A549 (cell line): ENCODE results near the gene OXNAD1. TPM values are rescaled to one million over a fixed set of nuclear protein-coding genes. Genes with fewer than 3 reads are reported as not detected.

Experiments used
- ATAC-seq, 2 experiments: fragments of 200-7000 bp in 1 of 2; fragments of >200 bp in 1 of 2; cut with Nextera tagmentation in 1 of 2; cut with Tn5 transposase in 1 of 2; 3 replicates each; pipeline versions ENCODE4 v1.8.0 to v1.9.1; 2018 to 2020; ENCODE audit warnings: mild to moderate bottlenecking in 1 of 2, moderate library complexity in 1 of 2
- CTCF ChIA-PET: fragments of 300-600 bp; sonication (Branson Sonifier 250); formaldehyde crosslinking; extraction: SDS; loops from one replicate; lab custom pipeline; 2021; ENCODE audit warnings: antibody characterized with exemption, inconsistent platforms; lab: Yijun Ruan, JAX
- POLR2A ChIA-PET: fragments of 350-600 bp; formaldehyde crosslinking; extraction: SDS; loops from one replicate; lab custom pipeline; 2021; ENCODE audit warnings: antibody characterized with exemption, inconsistent platforms; lab: Yijun Ruan, JAX
- DNase-seq, 2 experiments: peaks; one replicate each; pipeline versions ENCODE4 v3.0.0 to v3.0.0-alpha.2; 2011 to 2016; ENCODE audit warnings: low read depth in 1 of 2, low spot score in 1 of 2
- FAIRE-seq: peaks from 2 replicates; lab custom pipeline; 2011; peaks lifted over from hg19 to GRCh38; lab: Jason Lieb, UNC
- H3K27ac ChIP-seq, 2 experiments: fragments of >200 bp; sonication (Bioruptor Twin); formaldehyde crosslinking; 3 replicates each; pipeline ENCODE4 v1.5.1; 2016 to 2017
- H3K4me1 ChIP-seq: fragments of >200 bp; sonication (Bioruptor Twin); formaldehyde crosslinking; 3 replicates; pipeline ENCODE4 v1.6.1; 2016
- H3K4me2 ChIP-seq: fragments of >200 bp; sonication (Bioruptor Twin); formaldehyde crosslinking; 3 replicates; pipeline ENCODE4 v1.6.1; 2016
- H3K4me3 ChIP-seq: fragments of >200 bp; sonication (Bioruptor Twin); formaldehyde crosslinking; 3 replicates; pipeline ENCODE4 v1.5.1; 2016
- H3K9me3 ChIP-seq: fragments of >200 bp; sonication (Bioruptor Twin); formaldehyde crosslinking; 3 replicates; pipeline ENCODE4 v1.6.1; 2016
- ATOH8 ChIP-seq: fragments of 250-450 bp; sonication (Bioruptor Pico); IDR thresholded peaks from 2 replicates; pipeline ENCODE4 v1.5.0; 2020; ENCODE audit warnings: low read depth, mild to moderate bottlenecking, moderate library complexity
- BCL3 ChIP-seq: fragments of >200 bp; sonication (Bioruptor Twin); formaldehyde crosslinking; IDR thresholded peaks from 3 replicates; pipeline ENCODE4 v1.6.1; 2016
- CBX8 ChIP-seq: fragments of 200-600 bp; sonication (generic); IDR thresholded peaks from 2 replicates; pipeline ENCODE4 v1.6.1; 2016
- EHF ChIP-seq: fragments of 250-450 bp; sonication (Bioruptor Pico); IDR thresholded peaks from 2 replicates; pipeline ENCODE4 v1.5.0; 2020; ENCODE audit warnings: mild to moderate bottlenecking
- ELK1 ChIP-seq: fragments of 150-350 bp; IDR thresholded peaks from 2 replicates; pipeline ENCODE4 v1.6.1; 2014; ENCODE audit warnings: low read depth, mild to moderate bottlenecking, low read length
- EP300 ChIP-seq, 2 experiments: fragments of >200 bp; sonication (Bioruptor Twin); formaldehyde crosslinking; IDR thresholded peaks; 2 replicates in 1 of 2; 3 replicates in 1 of 2; pipeline ENCODE4 v1.6.1; 2016 to 2017
- FOXS1 ChIP-seq: fragments of 250-450 bp; sonication (Bioruptor Pico); IDR thresholded peaks from 2 replicates; pipeline ENCODE4 v1.5.0; 2020; ENCODE audit warnings: mild to moderate bottlenecking, moderate library complexity
- HEYL ChIP-seq: fragments of 250-450 bp; sonication (Bioruptor Pico); IDR thresholded peaks from 2 replicates; pipeline ENCODE4 v1.8.0; 2021; ENCODE audit warnings: mild to moderate bottlenecking, moderate library complexity
- HOXA7 ChIP-seq: fragments of 250-450 bp; sonication (Bioruptor Pico); IDR thresholded peaks from 2 replicates; pipeline ENCODE4 v1.5.0; 2020; ENCODE audit warnings: mild to moderate bottlenecking, moderate library complexity
- HOXB5 ChIP-seq: fragments of 250-450 bp; sonication (Bioruptor Pico); IDR thresholded peaks from 2 replicates; pipeline ENCODE4 v1.5.0; 2020; ENCODE audit warnings: mild to moderate bottlenecking, moderate library complexity
- KDM1A ChIP-seq: fragments of 200-600 bp; sonication (generic); IDR thresholded peaks from 2 replicates; pipeline ENCODE4 v1.6.1; 2016; ENCODE audit warnings: low read depth, mild to moderate bottlenecking
- MAZ ChIP-seq: fragments of 150-350 bp; IDR thresholded peaks from 2 replicates; pipeline ENCODE4 v1.6.1; 2014; ENCODE audit warnings: antibody characterized with exemption, low read depth, low read length, borderline replicate concordance
- MYC ChIP-seq: IDR thresholded peaks from 2 replicates; pipeline ENCODE4 v1.6.1; 2012; ENCODE audit warnings: mild to moderate bottlenecking, inconsistent platforms, low read length, improper control_type of control experiment, borderline replicate concordance
- NFE2L2 ChIP-seq: fragments of 150-350 bp; conservative IDR thresholded peaks from 2 replicates; pipeline ENCODE4 v1.6.1; 2014; ENCODE audit warnings: low read length
- NPAS2 ChIP-seq: fragments of 250-450 bp; sonication (Bioruptor Pico); IDR thresholded peaks from 2 replicates; pipeline ENCODE4 v1.8.0; 2022; ENCODE audit warnings: mild to moderate bottlenecking, moderate library complexity, borderline replicate concordance
- NR3C1 ChIP-seq: fragments of >200 bp; sonication (Bioruptor Twin); formaldehyde crosslinking; IDR thresholded peaks from 3 replicates; pipeline ENCODE4 v1.6.1; 2017
- PBX3 ChIP-seq: IDR thresholded peaks from 2 replicates; pipeline ENCODE4 v1.6.1; 2012
- PHF8 ChIP-seq: fragments of 200-600 bp; sonication (generic); IDR thresholded peaks from 2 replicates; pipeline ENCODE4 v1.6.1; 2016; ENCODE audit warnings: low read depth, mild to moderate bottlenecking, antibody characterized with exemption, moderate library complexity, borderline replicate concordance
- POLR2A ChIP-seq: IDR thresholded peaks from 2 replicates; pipeline ENCODE4 v1.6.1; 2012; ENCODE audit warnings: mild to moderate bottlenecking, low read length
- POLR2AphosphoS2 ChIP-seq: conservative IDR thresholded peaks from 2 replicates; pipeline ENCODE4 v1.6.1; 2012; ENCODE audit warnings: low read length, improper control_type of control experiment, inconsistent platforms
- RAD21 ChIP-seq, 2 experiments: fragments of >200 bp in 1 of 2; sonication (Bioruptor Twin) in 1 of 2; formaldehyde crosslinking in 1 of 2; IDR thresholded peaks in 1 of 2; conservative IDR thresholded peaks in 1 of 2; 2 replicates in 1 of 2; 3 replicates in 1 of 2; pipeline ENCODE4 v1.6.1; 2012 to 2018; ENCODE audit warnings: inconsistent platforms in 1 of 2
- RNF2 ChIP-seq: fragments of 200-600 bp; sonication (generic); IDR thresholded peaks from 2 replicates; pipeline ENCODE4 v1.6.1; 2016; ENCODE audit warnings: low read depth, mild to moderate bottlenecking, antibody characterized with exemption, moderate library complexity, borderline replicate concordance
- ZNF302 ChIP-seq: fragments of 250-450 bp; sonication (Bioruptor Pico); IDR thresholded peaks from 2 replicates; pipeline ENCODE4 v1.9.0; 2021; ENCODE audit warnings: inconsistent platforms, mild to moderate bottlenecking, moderate library complexity
- whole genome bisulfite sequencing: methylation state at CpG from one replicate; pipeline ENCODE4 v1.1.6; 2017; ENCODE audit errors: missing lambda C conversion rate; 5-methylcytosine and 5-hydroxymethylcytosine counted together
- polyA plus RNA-seq, 4 experiments: library from polyadenylated mRNA; depleted of rRNA in 3 of 4; stranded (reverse); fragments of >200 nt; fragmentation: RNase III in 1 of 4; extraction: RNeasy Plus Mini Kit Qiagen cat#74134 plus additional on column Dnase treatment in 1 of 4; gene quantifications; 2 replicates in 3 of 4; 3 replicates in 1 of 4; pipeline ENCODE4 v1.2.3, GENCODE V29; 2011 to 2017

OXNAD1 gene
- polyA plus RNA-seq, 2 of the 4 experiments (the other 2 are of a cell fraction): 8.8 to 25.9 TPM

GRCh38 chr3:16305111-16305541, 40.1 kb downstream of the OXNAD1 start:
- Histone ChIP-seq H3K4me1 (no peaks in the 10 kb centered on the region), H3K4me2 (no peak overlapping the region), H3K4me3 (no peak overlapping the region), H3K9me3 (no peaks in the 10 kb centered on the region), H3K27ac (no peak overlapping the region)
- ChIA-PET POLR2A (interaction anchor here (0.6 kb wide), 1 partner anchor 11 kb away, joined by 3 read pairs; no protein-coding TSS in a partner anchor), CTCF (interaction anchor here (2.4 kb wide), 1 partner anchor 15 kb away, joined by 8 read pairs; no protein-coding TSS in a partner anchor)
- 85% methylated on average over 7 of the region's 7 CpGs for WGBS
- FAIRE-seq (no peak), DNase-seq (no peak), ATAC-seq (no peak)
- TF ChIP-seq MAZ (no peak), HEYL (no peak), MYC (no peak), RNF2 (no peak), ATOH8 (CRISPR knock-in tag) (no peak), ELK1 (no peak), POLR2AphosphoS2 (no peak), ZNF302 (CRISPR knock-in tag) (no peak), NPAS2 (no peak), CBX8 (no peak), RAD21 (conservative IDR thresholded peaks at IDR 0.05 in 1 of 2, IDR thresholded peaks at IDR 0.05 in 1 of 2) (no peak), POLR2A (no peak), HOXA7 (CRISPR knock-in tag) (no peak), EP300 (IDR thresholded peaks at IDR 0.05) (no peak), PHF8 (no peak), NFE2L2 (no peak), FOXS1 (no peak)

- Histone ChIP-seq H3K4me1 (no peaks in the 10 kb centered on the region), H3K4me2 (no peak overlapping the region), H3K27ac (no peak overlapping the region), H3K4me3 (no peak overlapping the region), H3K9me3 (no peaks in the 10 kb centered on the region)
- no peak for DNase-seq
- FAIRE-seq: no peak
- POLR2A ChIA-PET: no interaction called here
- WGBS: 66% methylated on average over 5 of the region's 5 CpGs
- CTCF ChIA-PET: interaction anchor here (1.1 to 2.7 kb wide), 2 partner anchors 9 to 18 kb away, joined by 3 to 14 read pairs; no protein-coding TSS in a partner anchor
- TF ChIP-seq HOXB5: no peak
- TF ChIP-seq NR3C1: no peak
- no peak for TF ChIP-seq POLR2A
- TF ChIP-seq NFE2L2: no peak
- no peak for TF ChIP-seq NPAS2
- no peak for TF ChIP-seq RNF2
- no peak for TF ChIP-seq PBX3
- TF ChIP-seq KDM1A: no peak
- TF ChIP-seq ZNF302 (CRISPR knock-in tag): no peak
- TF ChIP-seq BCL3: no peak
- TF ChIP-seq EHF (CRISPR knock-in tag): no peak
- ATAC-seq: no peak
Measured at GRCh38 chr3:16307832-16308531, 43.0 kb downstream of the OXNAD1 start.
